ENCODE results near the gene DUSP18. TPM values are rescaled to one million over a fixed set of nuclear protein-coding genes. Genes with fewer than 3 reads are reported as not detected.
A peak's percentile ranks its signal among the peaks of the same experiment; 100 is the strongest.
"Not testable (repeated sequence)": the region's sequence is repeated elsewhere in the genome, so short reads cannot be mapped to it uniquely, and the experiment has no call there.

Gene DUSP18
- 2.7 TPM for polyA plus RNA-seq (2012; ENCODE audit: insufficient read depth, insufficient read length, low read depth)

DNA sequence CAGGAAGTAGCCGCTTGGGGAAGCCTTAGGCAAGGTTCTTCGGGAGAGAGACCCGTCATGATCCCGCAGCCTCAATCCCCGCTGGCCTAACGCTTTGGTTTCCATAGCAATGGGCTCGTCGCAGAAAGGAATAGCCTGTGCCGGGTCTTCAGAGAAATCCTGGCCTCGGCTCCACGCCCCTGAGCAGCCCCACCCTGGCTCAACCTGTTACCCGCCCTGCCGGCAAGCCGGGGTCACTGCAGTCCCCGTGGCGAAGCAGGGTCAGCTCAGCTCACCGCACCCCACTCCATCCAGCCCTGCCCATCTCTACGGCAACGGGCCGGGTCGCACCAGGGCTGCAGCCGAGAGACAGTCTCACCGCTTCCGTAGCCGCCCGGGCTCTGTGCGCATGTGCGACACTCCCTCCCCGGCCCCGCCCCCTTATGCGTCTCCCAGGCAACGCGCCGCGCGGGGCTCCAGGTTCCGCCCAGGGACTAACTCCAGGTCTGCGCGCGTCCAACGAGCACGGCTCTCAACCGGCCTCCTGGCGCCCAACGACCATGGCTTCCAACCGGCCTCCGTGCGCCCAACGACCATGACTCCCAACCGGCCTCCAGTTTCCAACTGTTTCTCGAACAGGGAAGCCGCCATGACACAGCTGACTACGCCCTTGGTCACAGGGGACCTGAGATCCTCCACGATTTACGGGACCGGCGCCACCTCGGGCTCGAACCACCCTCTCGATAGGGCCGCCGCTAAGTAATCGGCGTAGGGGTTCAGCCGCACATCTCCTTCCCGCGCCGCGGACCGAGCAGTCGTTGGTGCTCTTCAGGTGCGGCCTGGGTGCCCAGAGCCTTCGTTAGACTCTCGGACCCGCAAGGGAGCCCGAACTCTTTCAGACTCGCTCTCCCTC is at the start of gene DUSP18:
Gene DUSP18 (minus strand): TSS at position 382 of the 892 bp plus-strand sequence. CDS start 3,872 bp downstream, outside the sequence.
- peak within 1 kb of the TSS; percentile 84 for H3K4me3 ChIP-seq (ENCODE audit: low read depth, low read length)
- TF ChIP-seq, protein P1, sequence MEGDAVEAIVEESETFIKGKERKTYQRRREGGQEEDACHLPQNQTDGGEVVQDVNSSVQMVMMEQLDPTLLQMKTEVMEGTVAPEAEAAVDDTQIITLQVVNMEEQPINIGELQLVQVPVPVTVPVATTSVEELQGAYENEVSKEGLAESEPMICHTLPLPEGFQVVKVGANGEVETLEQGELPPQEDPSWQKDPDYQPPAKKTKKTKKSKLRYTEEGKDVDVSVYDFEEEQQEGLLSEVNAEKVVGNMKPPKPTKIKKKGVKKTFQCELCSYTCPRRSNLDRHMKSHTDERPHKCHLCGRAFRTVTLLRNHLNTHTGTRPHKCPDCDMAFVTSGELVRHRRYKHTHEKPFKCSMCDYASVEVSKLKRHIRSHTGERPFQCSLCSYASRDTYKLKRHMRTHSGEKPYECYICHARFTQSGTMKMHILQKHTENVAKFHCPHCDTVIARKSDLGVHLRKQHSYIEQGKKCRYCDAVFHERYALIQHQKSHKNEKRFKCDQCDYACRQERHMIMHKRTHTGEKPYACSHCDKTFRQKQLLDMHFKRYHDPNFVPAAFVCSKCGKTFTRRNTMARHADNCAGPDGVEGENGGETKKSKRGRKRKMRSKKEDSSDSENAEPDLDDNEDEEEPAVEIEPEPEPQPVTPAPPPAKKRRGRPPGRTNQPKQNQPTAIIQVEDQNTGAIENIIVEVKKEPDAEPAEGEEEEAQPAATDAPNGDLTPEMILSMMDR (IDR thresholded peaks at IDR 0.05; ENCODE audit: low read depth, low read length) = peak; percentile 34
- no peaks in the 10 kb centered on the region for H3K9me3 ChIP-seq
- peak; percentile 97 for DNase-seq
- H3K4me1 ChIP-seq = no peaks in the 10 kb centered on the region
- H3K36me3 ChIP-seq = no peaks in the 10 kb centered on the region
- no peaks in the 10 kb centered on the region for H3K27me3 ChIP-seq

DNA sequence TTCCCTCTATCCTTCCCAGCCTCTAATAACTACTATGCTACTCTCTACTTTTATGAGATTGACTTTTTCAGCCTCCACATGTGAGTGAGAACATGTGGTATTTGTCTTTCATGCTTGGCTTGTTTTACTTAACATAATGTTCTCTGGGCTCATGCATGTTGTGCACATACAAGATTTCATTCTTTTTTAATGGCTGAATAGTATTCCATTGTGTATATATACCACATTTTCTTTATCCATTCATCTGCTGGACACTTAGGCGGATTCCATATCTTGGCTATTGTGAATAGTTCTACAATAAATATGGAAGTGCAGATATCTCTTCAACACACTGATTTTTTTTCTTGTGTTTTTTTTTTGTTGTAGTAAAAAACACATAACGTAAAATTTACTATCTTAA is 46.4 kb upstream of the DUSP18 start:
- DNase-seq = no peak

DNA sequence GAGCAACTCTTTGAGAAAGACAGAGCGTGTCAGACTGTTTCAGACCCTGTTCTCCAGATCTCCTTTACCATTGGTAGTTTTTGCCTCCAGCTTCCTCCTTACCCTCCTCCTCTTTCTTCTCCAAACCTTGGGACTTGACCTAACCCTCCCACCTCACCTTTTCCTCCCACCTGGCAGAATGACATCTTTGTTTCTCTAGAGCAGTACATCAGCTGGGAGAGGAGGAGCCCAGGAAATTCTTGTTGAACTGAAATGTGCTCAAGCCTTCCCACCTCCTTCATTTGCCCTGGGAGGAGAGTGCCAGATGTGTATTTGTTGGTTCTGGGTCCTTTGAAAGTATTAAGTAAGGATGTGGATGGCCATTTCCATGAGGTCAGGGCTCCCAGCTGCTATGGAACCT is 44.4 kb upstream of the DUSP18 start:
- no peaks in the 10 kb centered on the region for H3K36me3 ChIP-seq
- H3K9me3 ChIP-seq = no peaks in the 10 kb centered on the region; the same call in 1 of the 2 replicates
- no peaks in the 10 kb centered on the region for H3K4me1 ChIP-seq
- no peak for DNase-seq
- no peaks in the 10 kb centered on the region for H3K27me3 ChIP-seq
- TF ChIP-seq, protein P1 (IDR thresholded peaks at IDR 0.05; ENCODE audit: low read depth, low read length) = no peak
- no peak overlapping the region for H3K4me3 ChIP-seq (ENCODE audit: low read depth, low read length)

More for the DNA sequence above, 46.4 kb upstream of the DUSP18 start:
- TF ChIP-seq, protein P1 (IDR thresholded peaks at IDR 0.05; ENCODE audit: low read depth, low read length) = no peak
- Histone ChIP-seq H3K9me3 (no peaks in the 10 kb centered on the region; the same call in 1 of the 2 replicates), H3K4me1 (no peaks in the 10 kb centered on the region), H3K4me3 (ENCODE audit: low read depth, low read length) (no peak overlapping the region), H3K36me3 (no peaks in the 10 kb centered on the region), H3K27me3 (no peaks in the 10 kb centered on the region)

DNA sequence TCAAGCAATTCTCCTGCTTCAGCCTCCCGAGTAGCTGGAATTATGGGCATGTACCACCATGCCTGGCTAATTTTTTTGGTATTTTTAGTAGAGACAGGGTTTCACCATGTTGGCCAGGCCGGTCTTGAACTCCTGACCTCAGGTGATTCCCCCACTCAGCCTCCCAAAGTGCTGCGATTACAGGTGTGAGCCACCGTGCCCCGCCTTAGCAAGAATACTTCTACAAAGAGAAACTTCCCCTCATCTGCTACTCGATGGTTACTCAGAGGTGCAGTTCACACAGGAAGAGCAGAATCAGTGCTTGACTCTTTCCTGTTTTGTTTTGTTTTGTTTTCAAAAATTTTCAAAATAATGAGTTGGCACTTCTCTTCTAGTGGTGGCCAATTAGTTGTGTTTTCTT is 42.3 kb upstream of the DUSP18 start:
- H3K4me3 ChIP-seq (ENCODE audit: low read depth, low read length); H3K9me3 ChIP-seq; H3K4me1 ChIP-seq; H3K27me3 ChIP-seq; H3K36me3 ChIP-seq; DNase-seq: not testable (repeated sequence)

DNA sequence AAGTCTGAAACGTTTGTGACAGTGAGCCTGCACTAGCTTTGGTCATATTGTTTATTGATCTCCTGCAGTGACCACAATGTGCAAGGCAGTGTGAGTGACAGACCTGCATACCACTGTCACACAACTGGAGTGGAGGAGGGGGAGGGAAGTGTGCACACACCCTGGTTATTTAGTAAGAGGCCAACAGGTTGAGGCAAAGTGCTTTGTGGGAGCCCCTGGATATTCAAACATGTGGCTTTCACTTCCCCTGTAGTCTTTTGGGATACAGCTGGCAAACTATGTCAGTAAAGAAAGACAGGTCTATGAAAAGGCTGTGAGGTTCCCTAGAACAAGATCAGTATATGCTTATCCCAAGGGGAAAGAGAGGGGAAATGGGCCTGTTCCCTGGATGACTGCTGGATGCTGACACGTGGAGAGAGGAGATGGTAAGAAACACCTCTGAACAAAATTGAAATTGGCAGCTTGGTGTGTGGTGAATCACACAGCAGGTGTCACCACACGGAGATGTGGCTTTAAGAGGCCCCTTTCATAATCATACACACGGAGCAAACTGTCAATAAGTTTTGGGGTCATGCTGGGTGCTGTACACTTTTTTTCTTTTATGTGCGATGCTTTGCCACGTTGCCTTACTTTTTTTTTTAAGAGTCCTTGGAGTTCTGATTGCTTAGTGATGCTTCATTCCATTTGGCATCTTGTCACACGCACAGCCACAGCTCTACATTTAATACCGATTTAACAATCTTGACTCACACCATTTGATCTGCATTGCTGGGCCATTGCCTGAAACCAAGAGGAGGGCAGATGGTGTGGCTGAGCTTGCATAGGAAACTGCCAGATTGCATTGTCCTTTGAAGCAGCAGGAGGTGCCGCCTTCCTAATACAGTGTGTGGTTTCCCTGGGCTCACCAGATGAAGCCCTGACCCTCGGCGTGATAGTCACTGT is 38.3 kb upstream of the DUSP18 start:
- DNase-seq = no peak
- H3K4me1 ChIP-seq = no peaks in the 10 kb centered on the region
- H3K27me3 ChIP-seq = no peaks in the 10 kb centered on the region
- no peaks in the 10 kb centered on the region for H3K9me3 ChIP-seq
- TF ChIP-seq, protein P1 (IDR thresholded peaks at IDR 0.05; ENCODE audit: low read depth, low read length) = no peak
- no peaks in the 10 kb centered on the region for H3K36me3 ChIP-seq
- no peak overlapping the region for H3K4me3 ChIP-seq (ENCODE audit: low read depth, low read length)

DNA sequence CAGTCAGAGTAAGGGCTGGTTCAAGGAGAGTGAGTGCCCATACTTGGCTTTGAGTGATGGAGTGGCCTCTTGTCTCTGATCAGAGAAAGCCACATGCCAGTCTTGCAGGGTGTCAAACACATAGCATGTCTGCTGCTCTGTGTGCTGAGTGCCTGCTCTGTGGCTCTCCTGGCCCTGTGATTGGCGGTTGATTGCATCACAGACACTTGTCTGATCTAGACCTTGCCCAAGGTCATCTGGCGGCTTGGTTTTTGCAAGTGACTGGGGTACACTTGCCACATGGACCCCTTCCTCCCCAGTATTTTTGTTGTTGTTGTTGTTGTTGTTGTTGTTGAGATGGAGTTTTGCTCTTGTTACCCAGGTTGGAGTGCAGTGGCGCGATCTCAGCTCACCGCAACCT is 37.3 kb upstream of the DUSP18 start:
- TF ChIP-seq, protein P1 (IDR thresholded peaks at IDR 0.05; ENCODE audit: low read depth, low read length) = no peak
- no peaks in the 10 kb centered on the region for H3K9me3 ChIP-seq
- no peak for DNase-seq
- H3K36me3 ChIP-seq = no peaks in the 10 kb centered on the region
- no peaks in the 10 kb centered on the region for H3K27me3 ChIP-seq
- no peak overlapping the region for H3K4me3 ChIP-seq (ENCODE audit: low read depth, low read length)
- no peaks in the 10 kb centered on the region for H3K4me1 ChIP-seq
